Measurements from ENCODE around the gene FOLR2.

Gene FOLR2

GRCh38 chr11:72234920-72235319, 18.3 kb downstream of the FOLR2 start:
- in situ Hi-C loops (cut with HindIII; ENCODE audit: low pct_unique_long_range_greater_than_20kb, low sequenced_read_pairs), result no loop called here
- no peak for TF ChIP-seq JUND (IDR thresholded peaks at IDR 0.05; ENCODE audit: low read depth)
- DNase-seq (ENCODE audit: low read depth in 1 of 2, low spot score in 1 of 2), result no peak

GRCh38 chr11:72235351-72236057, 18.9 kb downstream of the FOLR2 start:
- in situ Hi-C loops (cut with HindIII; ENCODE audit: low pct_unique_long_range_greater_than_20kb, low sequenced_read_pairs), result no loop called here
- DNase-seq (ENCODE audit: low read depth in 1 of 2, low spot score in 1 of 2), result no peak
- no peak for TF ChIP-seq JUND (IDR thresholded peaks at IDR 0.05; ENCODE audit: low read depth)

GRCh38 chr11:72236083-72236697, 19.6 kb downstream of the FOLR2 start:
- DNase-seq (ENCODE audit: low read depth in 1 of 2, low spot score in 1 of 2), result no peak
- TF ChIP-seq JUND (IDR thresholded peaks at IDR 0.05; ENCODE audit: low read depth), result no peak
- in situ Hi-C loops (cut with HindIII; ENCODE audit: low pct_unique_long_range_greater_than_20kb, low sequenced_read_pairs), result no loop called here

GRCh38 chr11:72236774-72237111, 20.1 kb downstream of the FOLR2 start:
- TF ChIP-seq JUND (IDR thresholded peaks at IDR 0.05; ENCODE audit: low read depth), result no peak
- no peak for DNase-seq (ENCODE audit: low read depth in 1 of 2, low spot score in 1 of 2)
- in situ Hi-C loops (cut with HindIII; ENCODE audit: low pct_unique_long_range_greater_than_20kb, low sequenced_read_pairs), result no loop called here

- in situ Hi-C loops (cut with HindIII; ENCODE audit: low pct_unique_long_range_greater_than_20kb, low sequenced_read_pairs), result no loop called here
- TF ChIP-seq JUND (IDR thresholded peaks at IDR 0.05; ENCODE audit: low read depth), result no peak
- no peak for DNase-seq (ENCODE audit: low read depth in 1 of 2, low spot score in 1 of 2)
Observed at GRCh38 chr11:72237112-72237931, 20.7 kb downstream of the FOLR2 start.

- in situ Hi-C loops (cut with HindIII; ENCODE audit: low pct_unique_long_range_greater_than_20kb, low sequenced_read_pairs), result no loop called here
- peak in 1 of 2 experiments; percentile 59 for DNase-seq (ENCODE audit: low read depth in 1 of 2, low spot score in 1 of 2)
- no peak for TF ChIP-seq JUND (IDR thresholded peaks at IDR 0.05; ENCODE audit: low read depth)
Observed at GRCh38 chr11:72238040-72238450, 21.5 kb downstream of the FOLR2 start.

- in situ Hi-C loops (cut with HindIII; ENCODE audit: low pct_unique_long_range_greater_than_20kb, low sequenced_read_pairs), result no loop called here
- TF ChIP-seq JUND (IDR thresholded peaks at IDR 0.05; ENCODE audit: low read depth), result no peak
- no peak for DNase-seq (ENCODE audit: low read depth in 1 of 2, low spot score in 1 of 2)
Observed at GRCh38 chr11:72238492-72239312, 22.1 kb downstream of the FOLR2 start.

- in situ Hi-C loops (cut with HindIII; ENCODE audit: low pct_unique_long_range_greater_than_20kb, low sequenced_read_pairs), result no loop called here
- peak; percentile 56 to 79 for DNase-seq (ENCODE audit: low read depth in 1 of 2, low spot score in 1 of 2)
- TF ChIP-seq JUND (IDR thresholded peaks at IDR 0.05; ENCODE audit: low read depth), result no peak
Observed at GRCh38 chr11:72239313-72239848, 22.8 kb downstream of the FOLR2 start.

- no peak for TF ChIP-seq JUND (IDR thresholded peaks at IDR 0.05; ENCODE audit: low read depth)
- peak in 1 of 2 experiments; percentile 37 for DNase-seq (ENCODE audit: low read depth in 1 of 2, low spot score in 1 of 2)
- in situ Hi-C loops (cut with HindIII; ENCODE audit: low pct_unique_long_range_greater_than_20kb, low sequenced_read_pairs), result no loop called here
Observed at GRCh38 chr11:72239849-72240460, 23.4 kb downstream of the FOLR2 start.

- DNase-seq (ENCODE audit: low read depth in 1 of 2, low spot score in 1 of 2), result no peak
- in situ Hi-C loops (cut with HindIII; ENCODE audit: low pct_unique_long_range_greater_than_20kb, low sequenced_read_pairs), result no loop called here
- no peak for TF ChIP-seq JUND (IDR thresholded peaks at IDR 0.05; ENCODE audit: low read depth)
Observed at GRCh38 chr11:72240461-72241290, 24.1 kb downstream of the FOLR2 start.

- no peak for DNase-seq (ENCODE audit: low read depth in 1 of 2, low spot score in 1 of 2)
- no peak for TF ChIP-seq JUND (IDR thresholded peaks at IDR 0.05; ENCODE audit: low read depth)
- in situ Hi-C loops (cut with HindIII; ENCODE audit: low pct_unique_long_range_greater_than_20kb, low sequenced_read_pairs), result no loop called here
Observed at GRCh38 chr11:72241291-72241781, 24.7 kb downstream of the FOLR2 start.
